ENCODE results near the gene INSIG1.

- TF ChIP-seq, protein P1, sequence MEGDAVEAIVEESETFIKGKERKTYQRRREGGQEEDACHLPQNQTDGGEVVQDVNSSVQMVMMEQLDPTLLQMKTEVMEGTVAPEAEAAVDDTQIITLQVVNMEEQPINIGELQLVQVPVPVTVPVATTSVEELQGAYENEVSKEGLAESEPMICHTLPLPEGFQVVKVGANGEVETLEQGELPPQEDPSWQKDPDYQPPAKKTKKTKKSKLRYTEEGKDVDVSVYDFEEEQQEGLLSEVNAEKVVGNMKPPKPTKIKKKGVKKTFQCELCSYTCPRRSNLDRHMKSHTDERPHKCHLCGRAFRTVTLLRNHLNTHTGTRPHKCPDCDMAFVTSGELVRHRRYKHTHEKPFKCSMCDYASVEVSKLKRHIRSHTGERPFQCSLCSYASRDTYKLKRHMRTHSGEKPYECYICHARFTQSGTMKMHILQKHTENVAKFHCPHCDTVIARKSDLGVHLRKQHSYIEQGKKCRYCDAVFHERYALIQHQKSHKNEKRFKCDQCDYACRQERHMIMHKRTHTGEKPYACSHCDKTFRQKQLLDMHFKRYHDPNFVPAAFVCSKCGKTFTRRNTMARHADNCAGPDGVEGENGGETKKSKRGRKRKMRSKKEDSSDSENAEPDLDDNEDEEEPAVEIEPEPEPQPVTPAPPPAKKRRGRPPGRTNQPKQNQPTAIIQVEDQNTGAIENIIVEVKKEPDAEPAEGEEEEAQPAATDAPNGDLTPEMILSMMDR (IDR thresholded peaks at IDR 0.05; ENCODE audit: low read length) = no peak
- no peak for TF ChIP-seq EZH2 (IDR thresholded peaks at IDR 0.05; ENCODE audit: borderline replicate concordance, low read length)
Observed at GRCh38 chr7:155281398-155281969, 16.2 kb upstream of the INSIG1 start.
